ENCODE results near the gene CRYZ.

DNA sequence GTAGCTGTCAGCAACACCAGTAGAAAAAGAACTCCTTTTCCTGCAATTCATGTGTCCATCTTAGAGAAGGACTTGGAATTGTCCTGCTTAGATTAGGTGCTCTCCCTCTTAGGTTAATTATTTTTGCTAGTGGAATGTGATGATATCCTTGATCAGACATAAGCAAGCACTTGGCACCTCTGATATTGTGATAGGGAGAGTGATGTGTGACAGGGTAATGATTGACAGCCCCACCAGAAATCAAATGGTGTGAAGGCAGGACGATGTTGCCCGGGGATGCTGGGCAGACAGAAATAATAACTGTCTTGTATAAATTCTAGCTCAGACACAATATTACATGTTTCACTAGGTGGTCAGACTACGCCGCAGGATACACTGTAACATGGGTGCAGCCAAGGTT lies 4.5 kb upstream of the CRYZ start:
- TF ChIP-seq, protein P1, sequence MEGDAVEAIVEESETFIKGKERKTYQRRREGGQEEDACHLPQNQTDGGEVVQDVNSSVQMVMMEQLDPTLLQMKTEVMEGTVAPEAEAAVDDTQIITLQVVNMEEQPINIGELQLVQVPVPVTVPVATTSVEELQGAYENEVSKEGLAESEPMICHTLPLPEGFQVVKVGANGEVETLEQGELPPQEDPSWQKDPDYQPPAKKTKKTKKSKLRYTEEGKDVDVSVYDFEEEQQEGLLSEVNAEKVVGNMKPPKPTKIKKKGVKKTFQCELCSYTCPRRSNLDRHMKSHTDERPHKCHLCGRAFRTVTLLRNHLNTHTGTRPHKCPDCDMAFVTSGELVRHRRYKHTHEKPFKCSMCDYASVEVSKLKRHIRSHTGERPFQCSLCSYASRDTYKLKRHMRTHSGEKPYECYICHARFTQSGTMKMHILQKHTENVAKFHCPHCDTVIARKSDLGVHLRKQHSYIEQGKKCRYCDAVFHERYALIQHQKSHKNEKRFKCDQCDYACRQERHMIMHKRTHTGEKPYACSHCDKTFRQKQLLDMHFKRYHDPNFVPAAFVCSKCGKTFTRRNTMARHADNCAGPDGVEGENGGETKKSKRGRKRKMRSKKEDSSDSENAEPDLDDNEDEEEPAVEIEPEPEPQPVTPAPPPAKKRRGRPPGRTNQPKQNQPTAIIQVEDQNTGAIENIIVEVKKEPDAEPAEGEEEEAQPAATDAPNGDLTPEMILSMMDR (IDR thresholded peaks at IDR 0.05) = no peak
- no peak for TF ChIP-seq POLR2A (IDR thresholded peaks at IDR 0.05)

Measured in ovary (tissue), 3 donors.